A673 (cell line): ENCODE results near the gene FTCD.

Source experiments
- CTCF ChIP-seq: fragments of 300-800, 200-600 bp; sonication (generic); conservative IDR thresholded peaks from 2 replicates; pipeline ENCODE4 v1.5.1; 2017; ENCODE audit warnings: low read depth, mild to moderate bottlenecking, antibody characterized with exemption, low read length, moderate library complexity, mixed read lengths
- EZH2 ChIP-seq: fragments of 200-600 bp; sonication (generic); IDR thresholded peaks from 2 replicates; pipeline ENCODE4 v1.6.1; 2017; ENCODE audit warnings: borderline replicate concordance, low read depth, mild to moderate bottlenecking, mixed read lengths, antibody characterized with exemption, low read length; ENCODE audit not compliant: poor library complexity, severe bottlenecking

GRCh38 chr21:46149205-46149901, 6.0 kb downstream of the FTCD start:
- no peak for TF ChIP-seq CTCF
- no peak for TF ChIP-seq EZH2
